Type B pancreatic cell (in vitro differentiated cells): ENCODE results near the gene MYOG. TPM values are rescaled to one million over a fixed set of nuclear protein-coding genes. Genes with fewer than 3 reads are reported as not detected.

ENCODE experiments used
- DNase-seq: peaks from one replicate; pipeline ENCODE4 v3.0.0; 2021; ENCODE audit warnings: mixed read lengths; ENCODE audit not compliant: unreplicated experiment; ENCODE audit errors: extremely low spot score
- H3K27ac Mint-ChIP-seq: 2 replicates; pipeline ENCODE4 v1.8.0; 2021; ENCODE audit warnings: mild to moderate bottlenecking, mixed read lengths
- H3K27me3 Mint-ChIP-seq: 2 replicates; pipeline ENCODE4 v1.8.0; 2021; ENCODE audit warnings: mixed read lengths
- H3K36me3 Mint-ChIP-seq: 2 replicates; pipeline ENCODE4 v1.8.0; 2021; ENCODE audit warnings: mixed read lengths
- H3K4me1 Mint-ChIP-seq: one replicate; pipeline ENCODE4 v1.8.0; 2021; ENCODE audit warnings: mixed read lengths; ENCODE audit not compliant: unreplicated experiment
- H3K4me3 Mint-ChIP-seq: 2 replicates; pipeline ENCODE4 v1.8.0; 2021; ENCODE audit warnings: mild to moderate bottlenecking, mixed read lengths
- H3K9me3 Mint-ChIP-seq: 2 replicates; pipeline ENCODE4 v1.8.0; 2021; ENCODE audit warnings: mixed read lengths
- CTCF ChIP-seq: fragments of 200-600 bp; sonication (generic); conservative IDR thresholded peaks from 2 replicates; pipeline ENCODE4 v1.5.0; 2021; ENCODE audit warnings: antibody characterized with exemption, mild to moderate bottlenecking
- total RNA-seq: library from RNA; stranded (reverse); gene quantifications from 2 replicates; pipeline ENCODE4 v1.2.1, GENCODE V29; 2021; ENCODE audit warnings: low replicate concordance

Gene MYOG
- total RNA-seq, 1 donor from 2014 or later, result 2.1 TPM

DNA sequence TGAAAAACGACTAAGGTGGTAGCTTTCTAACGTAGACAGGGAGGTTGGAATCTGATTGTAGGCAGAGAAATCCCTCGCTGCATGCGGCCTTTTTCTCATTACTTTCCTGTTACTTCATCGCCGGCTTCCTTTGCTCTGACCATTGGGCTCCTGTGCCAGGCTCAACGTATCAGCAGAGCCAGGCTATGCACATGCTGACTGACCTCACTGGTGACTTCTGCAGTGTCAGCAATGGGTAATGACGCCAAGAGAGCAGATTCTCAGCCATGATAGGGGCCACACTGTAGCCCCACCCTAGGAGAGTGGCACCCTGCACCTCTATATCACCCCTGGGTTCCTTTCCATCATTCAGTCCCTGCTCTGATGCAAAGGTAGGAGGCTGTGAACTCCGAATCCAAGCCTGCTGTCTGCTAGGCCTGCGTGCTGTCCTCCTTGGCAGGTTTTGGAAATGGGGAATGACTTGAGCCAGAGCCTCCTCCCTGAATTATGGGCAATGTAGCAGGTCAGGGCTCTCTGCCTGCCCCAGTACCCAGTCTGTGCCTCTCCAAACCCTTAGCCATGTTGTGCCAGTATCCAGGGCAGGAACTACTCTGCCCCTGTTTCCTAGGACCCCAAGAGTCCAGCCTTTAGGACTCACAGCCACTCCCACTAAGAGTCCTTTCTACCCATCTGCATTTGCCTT lies 48.2 kb downstream of the MYOG start:
- H3K27me3 Mint-ChIP-seq, result peaks cover 34% of the 10 kb centered on the region
- no peak for TF ChIP-seq CTCF
- peaks cover 16% of the 10 kb centered on the region for H3K4me1 Mint-ChIP-seq
- H3K4me3 Mint-ChIP-seq, result no peak overlapping the region
- no peaks in the 10 kb centered on the region for H3K9me3 Mint-ChIP-seq
- no peak overlapping the region for H3K27ac Mint-ChIP-seq
- no peak for DNase-seq
- H3K36me3 Mint-ChIP-seq, result no peaks in the 10 kb centered on the region

GRCh38 chr1:203036537-203036936 lies 49.3 kb downstream of the MYOG start:
- Mint-ChIP-seq H3K36me3 (no peaks in the 10 kb centered on the region), H3K9me3 (no peaks in the 10 kb centered on the region), H3K27ac (no peak overlapping the region), H3K27me3 (peaks cover 35% of the 10 kb centered on the region), H3K4me3 (no peak overlapping the region), H3K4me1 (peaks cover 16% of the 10 kb centered on the region)
- no peak for TF ChIP-seq CTCF
- no peak for DNase-seq

GRCh38 chr1:203036135-203036534 lies 49.7 kb downstream of the MYOG start:
- no peaks in the 10 kb centered on the region for H3K36me3 Mint-ChIP-seq

DNA sequence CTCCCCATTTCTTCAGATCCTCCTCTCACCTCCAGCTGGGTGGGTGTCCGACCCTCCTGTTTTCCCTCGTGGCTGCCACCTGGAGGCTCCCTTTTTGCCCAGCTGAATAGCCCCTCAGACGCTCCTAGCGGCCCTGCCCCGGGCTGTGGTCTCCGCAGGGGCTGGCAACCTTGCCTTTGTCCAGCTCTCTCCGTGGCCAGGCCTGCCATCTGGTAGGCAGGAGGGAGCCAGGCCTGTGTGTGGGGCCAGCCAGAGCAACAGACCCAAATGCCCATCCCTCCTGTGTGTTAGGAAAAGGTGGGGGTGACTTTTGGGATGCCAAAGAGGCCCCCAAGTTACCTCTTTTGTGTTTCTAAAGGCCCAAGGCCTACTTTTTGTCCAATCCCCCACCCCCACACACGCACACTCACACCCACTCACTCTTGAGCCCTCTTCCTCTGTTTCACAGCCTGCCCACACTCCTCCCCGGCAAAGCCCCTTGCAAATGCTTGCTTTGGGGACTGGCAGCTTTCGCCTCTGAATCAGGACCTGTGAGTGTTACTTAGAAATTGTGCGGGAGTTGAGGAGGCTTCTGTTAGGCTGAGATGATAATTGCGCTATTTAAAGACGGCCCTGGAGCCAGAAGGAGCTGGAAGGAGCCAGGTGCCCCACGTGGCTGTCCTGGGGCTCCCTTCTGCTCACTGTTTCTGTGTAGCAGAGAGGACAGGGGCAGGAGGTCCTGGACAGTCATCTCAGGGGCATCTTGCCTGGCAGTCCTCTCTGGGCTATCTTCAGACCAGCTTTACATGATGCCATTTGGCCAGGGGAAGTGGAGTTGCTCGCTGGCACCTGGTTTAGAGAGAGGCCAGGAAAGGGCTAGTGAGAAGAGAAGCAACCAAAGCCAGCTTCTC lies 50.5 kb downstream of the MYOG start:
- Mint-ChIP-seq H3K9me3 (no peaks in the 10 kb centered on the region), H3K27ac (no peak overlapping the region), H3K27me3 (peaks cover 37% of the 10 kb centered on the region), H3K36me3 (no peaks in the 10 kb centered on the region), H3K4me1 (peaks cover 8% of the 10 kb centered on the region), H3K4me3 (no peak overlapping the region)
- DNase-seq, result no peak
- TF ChIP-seq CTCF, result no peak

More at GRCh38 chr1:203036135-203036534, 49.7 kb downstream of the MYOG start:
- Mint-ChIP-seq H3K27ac (no peak overlapping the region), H3K9me3 (no peaks in the 10 kb centered on the region), H3K27me3 (peaks cover 35% of the 10 kb centered on the region), H3K4me3 (no peak overlapping the region), H3K4me1 (peaks cover 15% of the 10 kb centered on the region)
- TF ChIP-seq CTCF, result no peak
- DNase-seq, result no peak

DNA sequence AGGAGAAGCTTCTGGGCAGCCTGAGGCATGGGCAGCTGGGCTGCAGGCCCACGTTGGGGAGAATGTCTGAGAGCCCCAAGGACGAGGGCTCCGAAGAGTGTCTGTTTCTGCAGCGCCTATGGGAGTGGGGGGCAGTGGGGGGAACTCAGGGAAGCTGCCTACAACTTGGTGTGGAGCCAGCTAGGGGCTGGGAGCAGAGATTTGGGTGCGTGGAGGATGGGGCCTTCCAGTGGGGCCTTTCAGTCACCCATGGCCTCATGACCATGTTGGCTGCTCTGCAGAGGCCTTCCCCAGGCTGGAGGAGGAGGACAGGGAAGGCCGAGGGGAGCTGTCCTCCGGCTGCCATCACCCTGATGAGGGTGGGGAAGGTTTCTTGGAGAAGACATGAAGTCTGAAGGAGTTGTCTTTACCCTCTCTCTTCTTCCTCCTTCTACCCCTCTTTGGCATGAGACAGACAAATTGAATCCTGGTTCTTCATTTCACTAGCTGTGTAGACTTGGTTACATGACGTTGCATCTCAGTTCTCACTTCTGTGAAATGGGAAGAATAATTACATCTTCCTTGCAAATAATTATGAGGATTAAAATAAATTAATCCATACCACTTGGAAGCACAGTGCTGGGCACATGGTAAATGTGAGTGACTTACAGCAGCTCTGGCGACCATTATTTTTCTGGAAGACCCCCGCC lies 51.2 kb downstream of the MYOG start:
- DNase-seq, result no peak
- Mint-ChIP-seq H3K4me1 (peaks cover 5% of the 10 kb centered on the region), H3K9me3 (no peaks in the 10 kb centered on the region), H3K27me3 (peaks cover 42% of the 10 kb centered on the region), H3K4me3 (no peak overlapping the region), H3K36me3 (no peaks in the 10 kb centered on the region), H3K27ac (no peak overlapping the region)
- TF ChIP-seq CTCF, result no peak
